NT2/D1 (cell line): ENCODE data around the gene UFL1.

Experiments
- SUZ12 ChIP-seq: IDR thresholded peaks from 2 replicates; pipeline ENCODE4 v1.6.1; 2011; ENCODE audit not compliant: insufficient read length, insufficient read depth; ENCODE audit errors: extremely low read depth
- YY1 ChIP-seq: IDR thresholded peaks from 2 replicates; pipeline ENCODE4 v1.6.1; 2011; ENCODE audit not compliant: insufficient read length, insufficient read depth

GRCh38 chr6:96478695-96479094 lies 42.9 kb upstream of the UFL1 start:
- TF ChIP-seq YY1 (no peak), SUZ12 (no peak)
